Skeletal muscle satellite cell (primary cell): ENCODE measurements around the gene PLBD2.

Experiments used
- H3K27me3 ChIP-seq: 2 replicates; pipeline ENCODE4 v1.7.0; 2013; ENCODE audit warnings: low read length; ENCODE audit not compliant: control insufficient read depth, insufficient read depth
- H3K36me3 ChIP-seq: 2 replicates; pipeline ENCODE4 v1.7.0; 2013; ENCODE audit warnings: mild to moderate bottlenecking, control low read depth, low read length; ENCODE audit not compliant: insufficient read depth
- H3K4me1 ChIP-seq: 2 replicates; pipeline ENCODE4 v1.7.0; 2013; ENCODE audit warnings: low read length; ENCODE audit not compliant: control insufficient read depth, insufficient read depth
- H3K4me2 ChIP-seq: 2 replicates; pipeline ENCODE4 v1.7.0; 2013; ENCODE audit warnings: mild to moderate bottlenecking, low read length
- H3K4me3 ChIP-seq: 2 replicates; pipeline ENCODE4 v1.7.0; 2013; ENCODE audit warnings: low read length
- H3K9ac ChIP-seq: 2 replicates; pipeline ENCODE4 v1.7.0; 2013; ENCODE audit warnings: mild to moderate bottlenecking, low read depth, low read length, moderate library complexity
- H3K9me3 ChIP-seq: replicated peaks from 2 replicates; pipeline ENCODE4 v1.7.0; 2013; ENCODE audit warnings: mild to moderate bottlenecking, control low read depth, low read length

The PLBD2 gene

DNA sequence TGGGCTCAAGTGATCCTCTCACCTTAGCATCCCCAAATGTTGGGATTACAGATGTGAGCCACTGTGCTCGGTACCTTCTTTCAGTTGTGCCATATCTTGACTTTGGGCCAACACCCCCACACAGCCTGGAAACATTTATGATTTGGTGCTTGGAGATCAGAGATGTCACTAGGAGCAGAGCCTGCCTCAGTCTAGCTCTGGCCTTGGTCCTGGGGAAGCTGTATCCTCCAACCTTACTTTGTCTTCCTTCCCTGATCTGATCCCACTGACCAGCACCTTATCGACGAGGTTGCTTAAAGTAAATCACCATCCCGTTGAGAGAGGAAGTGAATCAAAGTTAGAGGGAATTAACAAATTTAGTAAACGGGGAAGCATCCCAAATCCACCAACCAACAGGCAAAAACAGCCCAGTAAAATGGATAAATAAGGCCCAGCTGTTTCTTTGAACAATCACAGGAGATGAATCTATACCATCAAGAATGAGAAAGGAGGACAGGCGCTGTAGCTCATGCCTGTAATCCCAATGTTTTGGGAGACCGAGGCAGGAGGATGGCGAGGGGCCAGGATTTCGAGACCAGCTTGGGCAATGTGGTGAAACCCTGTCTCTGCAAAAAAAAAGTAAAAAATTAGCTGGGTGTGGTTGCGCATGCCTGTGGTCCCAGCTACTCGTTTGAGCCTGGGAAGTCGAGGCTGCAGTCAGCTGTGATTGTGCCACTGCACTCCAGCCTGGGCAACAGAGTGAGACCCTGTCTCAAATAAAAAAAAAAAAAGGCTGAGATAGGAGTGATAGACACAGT, 3.4 kb downstream of the PLBD2 start:
- Histone ChIP-seq H3K4me1 (peaks cover 15% of the 10 kb centered on the region), H3K4me3 (no peak overlapping the region), H3K27me3 (no peaks in the 10 kb centered on the region), H3K9me3 (no peaks in the 10 kb centered on the region), H3K9ac (no peak overlapping the region), H3K4me2 (no peak overlapping the region), H3K36me3 (no peaks in the 10 kb centered on the region)

DNA sequence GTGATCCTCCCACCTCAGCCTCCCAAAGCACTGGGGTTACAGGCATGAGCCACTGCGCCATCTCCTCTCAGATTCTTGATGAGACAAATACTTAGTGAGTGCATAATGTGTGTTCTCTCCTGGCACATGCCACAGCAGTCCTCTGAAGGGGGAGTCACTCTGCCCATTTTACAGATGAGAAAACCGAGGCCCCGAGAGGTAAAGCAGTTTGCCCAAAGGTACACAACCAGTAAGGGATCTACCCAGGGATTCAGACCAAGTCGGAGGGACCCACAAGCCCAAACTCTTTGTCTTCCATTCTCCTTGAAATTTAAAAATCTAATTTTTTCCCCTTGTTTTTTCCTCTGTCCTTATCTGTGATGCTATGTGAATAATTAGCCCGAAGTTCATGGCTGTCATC, 6.3 kb downstream of the PLBD2 start:
- H3K9ac ChIP-seq = no peak overlapping the region
- peaks cover 6% of the 10 kb centered on the region for H3K4me1 ChIP-seq
- H3K4me2 ChIP-seq = no peak overlapping the region
- H3K4me3 ChIP-seq = no peak overlapping the region
- no peaks in the 10 kb centered on the region for H3K9me3 ChIP-seq
- no peaks in the 10 kb centered on the region for H3K27me3 ChIP-seq
- H3K36me3 ChIP-seq = peaks cover 5% of the 10 kb centered on the region

DNA sequence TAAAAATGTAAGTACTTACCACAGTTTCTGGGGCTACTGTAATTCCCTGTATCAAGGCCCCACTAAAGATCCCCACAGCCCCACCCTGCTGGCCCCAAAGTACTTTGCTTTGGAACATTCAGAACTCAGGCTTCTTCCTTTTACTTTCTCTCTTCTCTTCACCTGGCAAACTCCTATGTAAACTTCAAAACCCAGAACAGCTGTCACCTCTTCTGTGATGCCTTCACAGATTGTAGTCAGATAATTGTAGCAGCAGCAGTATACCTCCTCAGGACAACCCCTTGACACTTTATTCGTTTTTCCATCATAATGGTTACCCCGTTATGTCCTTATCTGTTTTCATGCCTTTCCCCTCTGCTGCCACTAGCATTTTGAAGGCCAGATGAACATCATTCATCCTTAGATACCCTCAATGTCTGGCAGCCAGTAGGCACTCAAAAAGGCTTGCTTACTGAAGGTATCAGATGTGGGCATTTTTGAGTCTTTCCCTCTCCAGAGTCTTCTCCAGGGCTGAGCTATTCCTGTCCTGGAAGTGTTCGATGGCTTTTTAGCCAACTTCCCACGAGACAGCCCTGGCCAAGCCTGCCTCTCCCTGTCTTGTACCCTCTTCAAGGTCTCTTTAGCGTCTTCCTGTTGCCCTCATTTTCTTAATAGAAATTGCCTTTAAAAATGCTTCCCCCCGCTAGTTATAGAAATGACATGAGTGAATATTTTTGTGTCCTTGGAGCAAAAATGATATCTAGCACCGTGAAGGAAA, 7.4 kb downstream of the PLBD2 start:
- no peaks in the 10 kb centered on the region for H3K4me1 ChIP-seq
- H3K9ac ChIP-seq = no peak overlapping the region
- H3K36me3 ChIP-seq = peaks cover 8% of the 10 kb centered on the region
- no peak overlapping the region for H3K4me2 ChIP-seq
- H3K27me3 ChIP-seq = no peaks in the 10 kb centered on the region
- no peak overlapping the region for H3K4me3 ChIP-seq
- no peaks in the 10 kb centered on the region for H3K9me3 ChIP-seq

DNA sequence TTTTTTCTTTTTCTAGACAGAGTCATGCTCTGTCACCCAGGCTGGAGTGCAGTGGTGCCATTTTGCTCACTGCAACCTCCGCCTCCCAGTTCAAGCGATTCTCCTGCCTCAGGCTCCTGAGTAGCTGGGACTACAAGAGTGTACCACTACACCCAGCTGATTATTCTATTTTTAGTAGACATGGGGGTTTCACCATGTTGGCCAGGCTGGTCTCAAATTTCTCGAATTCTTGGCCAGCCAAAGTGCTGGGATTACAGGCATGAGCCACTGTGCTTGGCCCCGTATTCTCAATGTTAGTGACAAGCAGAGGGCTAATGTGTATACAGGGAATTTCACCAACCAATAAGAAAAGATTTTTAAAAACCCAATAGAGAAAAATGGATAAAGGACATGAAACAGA, 8.4 kb downstream of the PLBD2 start:
- H3K9ac ChIP-seq = no peak overlapping the region
- no peak overlapping the region for H3K4me3 ChIP-seq
- H3K36me3 ChIP-seq = peaks cover 16% of the 10 kb centered on the region
- H3K4me1 ChIP-seq = no peaks in the 10 kb centered on the region
- no peaks in the 10 kb centered on the region for H3K9me3 ChIP-seq
- no peak overlapping the region for H3K4me2 ChIP-seq
- no peaks in the 10 kb centered on the region for H3K27me3 ChIP-seq

DNA sequence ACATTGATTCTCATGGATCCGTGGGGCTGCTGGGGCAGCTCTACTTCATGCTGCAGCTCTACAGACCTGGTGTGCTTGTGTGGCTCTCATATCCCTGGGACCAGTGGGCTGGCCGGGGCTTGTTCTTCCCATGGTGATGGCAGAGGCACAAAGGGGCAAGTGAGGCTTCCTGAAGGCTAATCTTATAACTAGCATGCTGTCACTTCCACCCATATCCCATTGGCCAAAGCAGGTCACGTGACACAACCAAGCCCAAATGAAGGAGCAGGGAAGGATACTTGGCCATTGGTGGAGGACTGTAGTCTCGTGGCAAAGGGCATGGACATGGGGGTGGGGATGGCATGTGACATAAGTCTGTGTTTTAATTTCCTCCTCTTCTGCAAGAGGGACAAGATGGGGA, 9.9 kb downstream of the PLBD2 start:
- H3K4me2 ChIP-seq = no peak overlapping the region
- no peaks in the 10 kb centered on the region for H3K9me3 ChIP-seq
- peaks cover 22% of the 10 kb centered on the region for H3K36me3 ChIP-seq
- no peaks in the 10 kb centered on the region for H3K4me1 ChIP-seq
- H3K9ac ChIP-seq = no peak overlapping the region
- H3K27me3 ChIP-seq = no peaks in the 10 kb centered on the region
- H3K4me3 ChIP-seq = no peak overlapping the region

DNA sequence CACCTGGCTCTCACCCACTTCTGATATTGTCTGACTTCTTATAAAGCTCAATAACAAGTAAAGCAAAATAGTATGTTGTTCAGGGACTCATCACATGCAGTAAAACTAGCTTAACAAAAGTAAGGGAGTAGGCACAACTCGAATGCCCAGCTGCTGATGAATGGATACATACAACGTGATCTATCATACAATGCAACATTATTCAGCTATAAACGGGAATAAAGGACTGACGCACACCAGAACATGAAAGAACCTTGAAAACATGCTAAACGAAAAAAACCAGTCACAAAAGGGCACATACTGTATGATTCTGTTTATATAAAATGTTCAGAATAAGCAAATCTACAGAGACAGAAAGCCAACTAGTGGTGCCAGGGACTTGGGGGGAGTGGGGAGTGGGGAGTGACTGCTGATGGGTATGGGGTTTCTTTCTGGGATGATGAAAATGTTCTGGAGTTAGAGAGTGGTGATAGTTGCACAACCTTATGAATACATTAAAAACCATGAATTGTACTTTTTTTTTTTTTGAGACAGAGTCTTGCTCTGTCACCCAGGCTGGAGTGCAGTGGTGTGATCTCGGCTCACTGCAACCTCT, 11.1 kb downstream of the PLBD2 start:
- no peak overlapping the region for H3K9ac ChIP-seq
- no peaks in the 10 kb centered on the region for H3K27me3 ChIP-seq
- H3K4me2 ChIP-seq = no peak overlapping the region
- no peaks in the 10 kb centered on the region for H3K4me1 ChIP-seq
- H3K4me3 ChIP-seq = no peak overlapping the region
- H3K36me3 ChIP-seq = peaks cover 29% of the 10 kb centered on the region
- H3K9me3 ChIP-seq = no peaks in the 10 kb centered on the region

DNA sequence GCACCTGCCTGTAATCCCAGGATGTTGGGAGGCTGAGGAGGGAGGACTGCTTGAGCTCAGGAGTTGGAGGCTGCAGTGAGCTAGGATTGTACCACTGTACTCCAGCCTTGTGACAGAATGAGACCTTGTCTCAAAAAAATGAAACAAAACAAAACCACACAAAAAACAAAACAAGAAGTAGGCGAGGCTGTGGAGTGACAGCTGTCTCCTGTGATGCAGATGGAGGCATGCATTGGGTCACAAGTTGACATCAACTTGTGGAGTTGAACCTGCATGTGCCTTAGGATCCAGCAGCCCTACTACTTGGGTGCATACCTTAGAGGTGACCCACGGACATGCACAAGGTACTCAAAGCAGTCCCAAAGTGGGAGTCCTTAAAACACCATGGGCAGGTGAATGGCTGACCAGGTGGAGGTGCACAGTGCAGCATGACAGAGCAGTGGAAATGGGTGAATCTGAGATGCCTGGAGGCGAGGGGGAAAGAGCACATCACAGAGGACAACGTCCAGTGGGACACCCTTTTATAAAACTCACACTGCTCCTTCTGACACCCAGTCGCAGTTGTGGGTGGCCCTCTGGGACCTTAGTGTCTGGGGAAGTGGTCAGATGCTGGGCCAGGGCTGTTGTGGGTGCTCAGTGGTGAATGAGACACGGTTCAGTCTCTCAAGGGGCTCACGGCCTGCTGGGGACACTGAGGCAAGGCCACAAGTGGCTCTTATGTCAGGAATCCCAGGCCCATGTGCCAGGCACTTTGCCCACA, 12.7 kb downstream of the PLBD2 start:
- Histone ChIP-seq H3K4me1 (no peaks in the 10 kb centered on the region), H3K4me2 (no peak overlapping the region), H3K9me3 (no peaks in the 10 kb centered on the region), H3K27me3 (no peaks in the 10 kb centered on the region), H3K4me3 (no peak overlapping the region), H3K9ac (no peak overlapping the region), H3K36me3 (peaks cover 39% of the 10 kb centered on the region)

DNA sequence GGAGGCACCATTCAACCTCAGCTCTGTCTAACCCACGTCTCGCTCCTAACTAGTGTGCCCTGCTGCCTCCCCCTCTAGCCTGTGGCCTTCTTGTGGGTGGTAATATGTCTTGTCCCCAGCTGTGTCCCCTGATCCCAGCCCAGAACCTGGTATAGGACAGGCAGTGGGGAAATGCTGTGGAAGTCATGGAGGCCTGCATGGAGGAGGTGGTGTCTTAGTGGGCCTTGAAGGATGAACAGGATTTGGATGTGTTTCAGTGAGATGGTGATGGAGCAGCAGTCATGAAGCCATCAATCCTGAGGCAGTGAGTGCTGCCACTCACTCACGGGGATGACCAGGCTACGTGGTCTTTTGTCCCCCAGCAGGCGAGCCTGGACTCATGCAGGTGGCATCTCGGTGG, 13.4 kb downstream of the PLBD2 start:
- Histone ChIP-seq H3K36me3 (peaks cover 44% of the 10 kb centered on the region), H3K9ac (no peak overlapping the region), H3K27me3 (no peaks in the 10 kb centered on the region), H3K4me1 (no peaks in the 10 kb centered on the region), H3K4me2 (no peak overlapping the region), H3K9me3 (no peaks in the 10 kb centered on the region), H3K4me3 (no peak overlapping the region)

DNA sequence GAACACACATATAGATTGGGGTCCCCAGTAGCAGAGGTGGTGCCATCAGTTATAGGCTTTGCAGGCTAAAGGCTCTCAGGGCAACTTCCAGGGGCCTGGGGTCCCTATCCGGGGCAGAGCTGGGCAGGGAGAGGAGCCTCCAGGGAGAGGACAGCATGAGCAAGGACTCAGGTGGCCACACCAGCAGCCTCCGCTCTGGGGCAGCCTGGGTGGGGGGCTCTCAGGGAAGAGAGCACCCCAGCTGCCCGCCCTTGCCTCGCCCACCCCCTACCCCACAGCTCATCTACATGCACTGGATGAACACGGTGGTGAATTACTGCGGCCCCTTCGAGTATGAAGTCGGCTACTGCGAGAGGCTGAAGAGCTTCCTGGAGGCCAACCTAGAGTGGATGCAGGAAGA, 14.0 kb downstream of the PLBD2 start:
- Histone ChIP-seq H3K4me2 (no peak overlapping the region), H3K9me3 (no peaks in the 10 kb centered on the region), H3K4me3 (no peak overlapping the region), H3K36me3 (peaks cover 45% of the 10 kb centered on the region), H3K27me3 (no peaks in the 10 kb centered on the region), H3K9ac (no peak overlapping the region), H3K4me1 (no peaks in the 10 kb centered on the region)

DNA sequence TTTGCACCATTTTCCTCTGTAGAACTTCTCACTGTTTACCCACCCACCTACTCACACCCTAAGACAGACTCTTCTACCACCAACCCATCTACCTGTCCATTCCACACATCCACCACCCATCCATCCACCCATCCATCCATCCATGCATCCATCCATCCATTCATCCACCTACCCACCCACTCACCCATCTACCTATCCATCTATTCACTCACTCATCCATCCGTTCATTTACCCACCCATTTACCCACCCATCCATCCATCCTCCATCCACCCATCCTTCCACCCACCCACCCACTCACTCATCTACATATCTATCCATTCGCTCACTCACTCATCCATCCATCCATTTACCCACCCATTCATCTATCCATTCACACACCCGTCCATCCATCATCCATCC, 15.1 kb downstream of the PLBD2 start:
- no peaks in the 10 kb centered on the region for H3K9me3 ChIP-seq
- H3K4me1 ChIP-seq = no peaks in the 10 kb centered on the region
- no peak overlapping the region for H3K4me3 ChIP-seq
- H3K9ac ChIP-seq = no peak overlapping the region
- no peak overlapping the region for H3K4me2 ChIP-seq
- peaks cover 41% of the 10 kb centered on the region for H3K36me3 ChIP-seq
- H3K27me3 ChIP-seq = no peaks in the 10 kb centered on the region

DNA sequence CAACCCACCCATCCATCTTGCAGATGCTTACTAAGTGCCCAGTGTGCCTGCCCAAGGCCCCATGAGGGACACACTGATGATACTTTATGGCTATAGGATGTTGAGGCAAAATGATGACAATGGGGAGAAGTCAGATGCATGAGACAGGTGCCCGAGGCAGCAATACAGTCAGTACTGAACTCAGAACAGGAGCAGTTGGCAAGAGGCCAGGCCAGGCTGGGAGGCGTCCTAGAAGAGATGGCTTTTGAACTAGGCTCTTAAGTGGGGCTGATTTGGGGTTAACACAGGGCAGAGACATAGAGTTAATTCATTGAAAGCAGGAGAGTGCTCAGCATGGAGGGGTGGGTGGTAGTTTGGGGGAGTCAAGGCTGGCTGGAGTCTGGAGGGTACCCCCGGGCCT, 15.6 kb downstream of the PLBD2 start:
- no peak overlapping the region for H3K4me3 ChIP-seq
- no peak overlapping the region for H3K4me2 ChIP-seq
- H3K9me3 ChIP-seq = no peaks in the 10 kb centered on the region
- peaks cover 40% of the 10 kb centered on the region for H3K36me3 ChIP-seq
- no peak overlapping the region for H3K9ac ChIP-seq
- H3K4me1 ChIP-seq = no peaks in the 10 kb centered on the region
- H3K27me3 ChIP-seq = no peaks in the 10 kb centered on the region
